BJ (cell line): ENCODE data around the gene MAEL. TPM values are rescaled to one million over a fixed set of nuclear protein-coding genes. Genes with fewer than 3 reads are reported as not detected.

Experiments used
- CTCF ChIA-PET: fragments of 350-600 bp; formaldehyde crosslinking; extraction: SDS; loops from one replicate; lab custom pipeline; 2021; ENCODE audit warnings: antibody characterized with exemption, inconsistent platforms; lab: Yijun Ruan, JAX
- POLR2A ChIA-PET: fragments of 300-600 bp; sonication (Branson Sonifier 250); formaldehyde crosslinking; extraction: SDS; loops from one replicate; lab custom pipeline; 2021; ENCODE audit warnings: antibody characterized with exemption; lab: Charles Lee
- DNase-seq: peaks from one replicate; pipeline ENCODE4 v3.0.0-alpha.2; 2011; ENCODE audit warnings: low read depth
- H3K27me3 ChIP-seq: 2 replicates; pipeline ENCODE4 v1.6.0; 2011; ENCODE audit warnings: low read length; ENCODE audit not compliant: control insufficient read depth, insufficient read depth
- H3K36me3 ChIP-seq: 2 replicates; pipeline ENCODE4 v1.5.1; 2011; ENCODE audit warnings: low read length; ENCODE audit not compliant: control insufficient read depth, insufficient read depth
- H3K4me3 ChIP-seq: 2 replicates; pipeline ENCODE4 v1.5.1; 2011; ENCODE audit warnings: low read depth, mild to moderate bottlenecking, control low read depth, low read length
- CTCF ChIP-seq: IDR thresholded peaks from 2 replicates; pipeline ENCODE4 v1.5.1; 2011; ENCODE audit warnings: low read depth, mild to moderate bottlenecking, control low read depth, inconsistent platforms, low read length, moderate library complexity; ENCODE audit not compliant: insufficient read depth
- polyA plus RNA-seq: library from polyadenylated mRNA; depleted of rRNA; stranded (reverse); fragments of >200 nt; gene quantifications from 2 replicates; pipeline ENCODE4 v1.2.3, GENCODE V29; 2011

MAEL gene
- polyA plus RNA-seq, 1 experiment: not detected

GRCh38 chr1:166971252-166971651, 17.8 kb upstream of the MAEL start:
- TF ChIP-seq CTCF: no peak
- POLR2A ChIA-PET: no interaction called here
- no peak for DNase-seq
- H3K36me3 ChIP-seq: no peaks in the 10 kb centered on the region
- no peak overlapping the region for H3K4me3 ChIP-seq
- CTCF ChIA-PET: no interaction called here
- peaks cover 15% of the 10 kb centered on the region for H3K27me3 ChIP-seq

GRCh38 chr1:166972193-166972592, 16.9 kb upstream of the MAEL start:
- no peak for DNase-seq
- Histone ChIP-seq H3K36me3 (no peaks in the 10 kb centered on the region), H3K27me3 (peaks cover 15% of the 10 kb centered on the region), H3K4me3 (no peak overlapping the region)
- CTCF ChIA-PET: no interaction called here
- TF ChIP-seq CTCF: no peak
- POLR2A ChIA-PET: no interaction called here

- POLR2A ChIA-PET: no interaction called here
- no peak for DNase-seq
- Histone ChIP-seq H3K27me3 (peaks cover 16% of the 10 kb centered on the region), H3K36me3 (no peaks in the 10 kb centered on the region), H3K4me3 (no peak overlapping the region)
- CTCF ChIA-PET: no interaction called here
- TF ChIP-seq CTCF: no peak
Observed at GRCh38 chr1:166972826-166973225, 16.3 kb upstream of the MAEL start.

GRCh38 chr1:166974647-166975345, 14.3 kb upstream of the MAEL start:
- CTCF ChIA-PET: interaction anchor here (1.2 to 1.4 kb wide), 2 partner anchors 19 to 64 kb away, joined by 3 to 5 read pairs; no protein-coding TSS in a partner anchor
- peaks cover 18% of the 10 kb centered on the region for H3K27me3 ChIP-seq
- POLR2A ChIA-PET: no interaction called here
- peak overlapping the region; percentile 35 for H3K4me3 ChIP-seq
- no peak for DNase-seq
- no peak for TF ChIP-seq CTCF
- H3K36me3 ChIP-seq: no peaks in the 10 kb centered on the region

- no peaks in the 10 kb centered on the region for H3K36me3 ChIP-seq
- CTCF ChIA-PET: interaction anchor here (1.4 kb wide), 1 partner anchor 18 kb away, joined by 3 read pairs; no protein-coding TSS in a partner anchor
- POLR2A ChIA-PET: no interaction called here
- no peak for DNase-seq
- TF ChIP-seq CTCF: no peak
- peaks cover 18% of the 10 kb centered on the region for H3K27me3 ChIP-seq
- H3K4me3 ChIP-seq: peak within 1 kb of the TSS; percentile 53
Observed at GRCh38 chr1:166975361-166976129, 13.5 kb upstream of the MAEL start, which contains the start of gene ILDR2. TSS of gene ILDR2 (minus strand) at chr1:166975540. CDS start at chr1:166975268, 272 bp downstream.
